GM12801 (cell line): Measurements from ENCODE around the gene ATF7.

Experiments used
- TF ChIP-seq, protein P1 (sequence below): IDR thresholded peaks from one replicate; pipeline ENCODE4 v1.5.1; 2011; ENCODE audit warnings: control low read depth; ENCODE audit not compliant: insufficient read length; ENCODE audit errors: extremely low read depth

ATF7 gene

DNA sequence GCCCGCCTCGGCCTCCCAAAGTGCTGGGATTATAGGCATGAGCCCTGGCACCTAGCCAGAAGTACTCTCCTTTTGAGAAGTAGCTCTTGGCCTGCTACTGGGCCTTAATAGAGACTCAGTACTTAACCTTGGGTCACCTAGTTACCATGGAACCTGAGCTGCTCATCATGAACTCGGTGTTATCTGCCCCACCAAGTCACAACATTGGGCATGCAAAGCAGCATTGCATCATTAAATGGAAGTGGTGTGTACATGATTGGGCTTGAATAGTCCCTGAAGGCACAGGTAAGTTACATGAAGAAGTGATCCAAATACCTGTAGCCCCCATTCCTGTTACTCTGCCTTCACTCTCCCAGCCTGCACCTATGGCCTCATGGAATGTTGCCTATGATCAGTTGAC is 18.0 kb upstream of the ATF7 start:
- TF ChIP-seq, protein P1, sequence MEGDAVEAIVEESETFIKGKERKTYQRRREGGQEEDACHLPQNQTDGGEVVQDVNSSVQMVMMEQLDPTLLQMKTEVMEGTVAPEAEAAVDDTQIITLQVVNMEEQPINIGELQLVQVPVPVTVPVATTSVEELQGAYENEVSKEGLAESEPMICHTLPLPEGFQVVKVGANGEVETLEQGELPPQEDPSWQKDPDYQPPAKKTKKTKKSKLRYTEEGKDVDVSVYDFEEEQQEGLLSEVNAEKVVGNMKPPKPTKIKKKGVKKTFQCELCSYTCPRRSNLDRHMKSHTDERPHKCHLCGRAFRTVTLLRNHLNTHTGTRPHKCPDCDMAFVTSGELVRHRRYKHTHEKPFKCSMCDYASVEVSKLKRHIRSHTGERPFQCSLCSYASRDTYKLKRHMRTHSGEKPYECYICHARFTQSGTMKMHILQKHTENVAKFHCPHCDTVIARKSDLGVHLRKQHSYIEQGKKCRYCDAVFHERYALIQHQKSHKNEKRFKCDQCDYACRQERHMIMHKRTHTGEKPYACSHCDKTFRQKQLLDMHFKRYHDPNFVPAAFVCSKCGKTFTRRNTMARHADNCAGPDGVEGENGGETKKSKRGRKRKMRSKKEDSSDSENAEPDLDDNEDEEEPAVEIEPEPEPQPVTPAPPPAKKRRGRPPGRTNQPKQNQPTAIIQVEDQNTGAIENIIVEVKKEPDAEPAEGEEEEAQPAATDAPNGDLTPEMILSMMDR: no peak

DNA sequence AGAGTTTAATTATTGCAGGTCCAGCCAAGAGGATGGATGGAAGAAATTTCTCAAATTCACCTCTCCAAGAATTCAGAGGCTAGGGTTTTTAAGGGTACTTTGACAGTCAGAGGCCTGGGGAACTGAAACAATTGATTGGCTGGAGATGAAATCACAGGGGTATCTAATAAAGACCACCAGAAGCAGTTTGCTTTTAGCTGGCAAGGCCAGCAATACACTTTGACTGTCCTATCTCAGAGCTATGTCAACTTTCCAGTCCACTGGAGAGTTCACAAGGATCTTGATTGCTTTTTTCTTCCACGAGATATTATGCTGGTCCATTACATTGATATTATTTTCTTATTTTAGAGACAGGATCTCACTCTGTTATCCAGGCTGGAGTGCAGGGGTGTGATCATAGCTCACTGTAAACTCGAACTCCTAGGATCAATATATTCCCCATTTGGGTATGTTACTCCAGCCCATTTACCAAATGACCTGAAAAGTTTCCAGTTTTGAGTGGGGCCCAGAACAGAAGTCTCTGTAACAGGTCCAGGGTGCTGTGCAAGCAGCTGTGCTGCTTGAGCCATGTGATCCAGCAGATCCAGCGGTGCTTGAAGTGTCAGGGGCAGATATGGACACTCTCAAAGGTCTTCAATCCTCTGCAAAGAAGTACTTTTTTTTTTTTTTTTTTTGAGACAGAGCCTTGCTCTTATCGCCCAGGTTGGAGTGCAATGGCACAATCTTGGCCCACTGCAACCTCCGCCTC is 17.2 kb upstream of the ATF7 start:
- TF ChIP-seq, protein P1: no peak

DNA sequence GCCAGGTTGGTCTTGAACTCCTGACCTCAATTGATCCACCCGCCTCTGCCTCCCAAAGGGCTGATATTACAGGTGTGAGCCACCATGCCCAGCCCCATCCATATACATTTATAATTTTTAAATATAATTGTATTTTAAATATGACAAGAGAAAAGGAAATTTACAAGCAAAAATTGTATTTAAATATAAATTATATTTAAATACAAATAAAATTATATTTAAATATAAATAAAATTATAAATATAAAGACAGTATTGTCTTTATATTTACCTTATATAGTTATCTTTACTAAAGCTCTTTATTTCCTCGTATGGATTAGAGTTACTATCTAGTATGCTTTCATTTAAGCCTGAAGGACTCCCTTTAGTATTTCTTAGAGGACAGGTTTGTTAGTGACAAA is 11.9 kb upstream of the ATF7 start:
- TF ChIP-seq, protein P1: no peak

DNA sequence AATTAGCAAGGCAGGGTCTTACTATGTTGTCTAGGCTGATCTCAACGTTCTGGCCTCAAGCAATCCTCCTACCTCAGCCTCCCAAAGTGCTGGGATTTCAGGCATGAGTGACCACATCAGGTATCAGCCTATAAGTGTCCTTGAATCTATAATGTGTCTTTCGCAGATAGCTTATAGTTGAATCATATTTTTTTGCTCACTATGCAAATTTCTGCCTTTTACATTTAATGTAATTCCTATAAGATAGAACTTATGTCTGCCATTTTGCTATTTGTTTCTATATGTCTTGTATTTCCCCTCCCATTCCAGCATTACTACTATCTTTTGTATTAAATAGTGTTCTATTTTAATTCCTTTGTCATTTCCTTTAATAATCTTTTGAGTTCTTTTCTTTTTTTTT is 10.5 kb upstream of the ATF7 start:
- TF ChIP-seq, protein P1: no peak

DNA sequence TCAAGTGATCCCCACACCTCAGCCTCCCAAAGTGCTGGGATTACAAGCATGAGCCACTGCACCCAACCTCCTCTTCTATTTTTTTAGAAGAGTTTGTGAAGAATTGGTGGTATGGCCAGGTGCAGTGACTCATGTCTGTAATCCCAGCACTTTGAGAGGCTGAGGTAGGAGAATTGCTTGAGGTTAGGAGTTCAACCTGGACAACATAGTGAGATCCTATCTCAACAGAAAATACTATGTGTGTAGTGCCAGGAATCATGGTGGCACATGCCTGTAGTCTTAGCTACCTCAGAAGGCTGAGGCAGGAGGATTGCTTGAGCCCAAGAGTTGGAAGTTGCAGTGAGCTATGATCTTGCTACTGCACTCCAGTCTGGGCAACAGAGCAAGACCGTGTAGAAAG is 5.5 kb upstream of the ATF7 start:
- TF ChIP-seq, protein P1: no peak

DNA sequence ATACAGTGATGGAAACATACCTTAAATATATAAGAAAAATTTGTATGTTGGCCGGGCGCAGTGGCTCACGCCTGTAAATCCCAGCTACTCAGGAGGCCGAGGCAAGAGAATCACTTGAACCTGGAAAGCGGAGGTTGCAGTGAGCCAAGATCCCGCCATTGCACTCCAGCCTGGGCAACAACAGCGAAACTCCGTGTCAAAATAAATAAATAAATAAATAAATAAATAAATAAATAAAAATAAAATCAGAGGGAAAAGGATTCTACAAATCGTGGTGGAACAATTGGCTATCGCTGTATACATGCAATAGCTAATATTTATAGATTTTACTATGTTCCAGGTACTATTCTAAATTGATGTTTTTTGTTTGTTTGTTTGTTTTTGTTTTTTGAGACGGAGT is 1.7 kb upstream of the ATF7 start:
- TF ChIP-seq, protein P1: no peak

DNA sequence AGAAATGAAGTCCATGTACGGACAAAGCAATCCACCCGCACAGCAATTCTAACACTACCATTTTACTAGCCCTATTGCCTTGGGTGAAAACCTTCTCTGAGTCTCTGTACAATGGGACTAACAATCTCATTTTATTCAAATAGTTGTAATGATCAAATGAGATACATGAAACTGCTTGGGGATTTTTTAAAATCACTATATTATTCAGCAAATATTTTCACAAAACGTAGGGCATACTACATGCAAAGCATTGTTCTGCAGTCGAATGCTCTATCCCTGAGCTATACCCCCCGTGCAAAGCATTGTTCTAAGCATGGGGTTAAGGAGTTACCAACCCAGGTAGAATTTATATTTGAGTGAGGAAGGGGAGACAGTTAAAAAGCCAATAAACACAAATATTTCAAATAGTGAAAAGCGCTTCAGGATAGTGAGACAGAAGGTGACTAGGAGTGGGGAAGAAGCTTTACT is 554 bp upstream of the ATF7 start:
- TF ChIP-seq, protein P1: no peak
